ENCODE results near the gene MSANTD1. TPM values are rescaled to one million over a fixed set of nuclear protein-coding genes. Genes with fewer than 3 reads are reported as not detected.

Gene MSANTD1
- total RNA-seq, 2 donors from 2014 or later = 0.40 to 1.3 TPM

DNA sequence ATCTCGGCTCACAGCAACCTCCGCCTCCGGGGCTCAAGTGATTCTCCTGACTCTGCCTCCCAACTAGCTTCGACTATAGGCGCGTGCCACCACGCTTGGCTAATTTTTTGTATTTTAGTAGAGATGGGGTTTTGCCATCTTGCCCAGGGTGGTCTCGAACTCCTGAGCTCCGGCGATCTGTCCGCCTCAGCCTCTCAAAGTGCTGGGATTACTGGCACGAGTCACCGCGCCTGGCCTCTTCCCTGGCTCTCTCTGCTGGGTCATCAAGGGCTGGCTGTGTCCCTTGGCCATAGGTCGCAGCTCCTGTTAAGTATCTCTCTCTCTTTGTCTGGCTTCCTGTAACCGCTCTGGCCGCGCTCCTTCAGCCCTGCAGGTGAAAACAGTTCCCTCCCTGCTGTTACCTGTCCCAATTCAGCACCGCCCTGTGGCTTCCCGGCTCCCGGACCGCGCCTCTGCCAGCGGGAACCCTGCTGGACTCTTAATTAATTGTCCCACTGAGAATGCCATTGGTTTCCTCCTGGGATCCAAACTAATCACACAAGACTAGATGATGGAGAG lies 42.5 kb downstream of the MSANTD1 start:
- H3K36me3 ChIP-seq = no peaks in the 10 kb centered on the region
- H3K9me3 ChIP-seq = no peaks in the 10 kb centered on the region
- peaks cover 2% of the 10 kb centered on the region for H3K4me1 ChIP-seq
- H3K27ac ChIP-seq = peak overlapping the region; percentile 96
- peak overlapping the region; percentile 74 for H3K4me3 ChIP-seq
- peaks cover 4% of the 10 kb centered on the region for H3K27me3 ChIP-seq
- intact Hi-C loops (cut with DNase I) = no loop called here
- TF ChIP-seq, protein P1, sequence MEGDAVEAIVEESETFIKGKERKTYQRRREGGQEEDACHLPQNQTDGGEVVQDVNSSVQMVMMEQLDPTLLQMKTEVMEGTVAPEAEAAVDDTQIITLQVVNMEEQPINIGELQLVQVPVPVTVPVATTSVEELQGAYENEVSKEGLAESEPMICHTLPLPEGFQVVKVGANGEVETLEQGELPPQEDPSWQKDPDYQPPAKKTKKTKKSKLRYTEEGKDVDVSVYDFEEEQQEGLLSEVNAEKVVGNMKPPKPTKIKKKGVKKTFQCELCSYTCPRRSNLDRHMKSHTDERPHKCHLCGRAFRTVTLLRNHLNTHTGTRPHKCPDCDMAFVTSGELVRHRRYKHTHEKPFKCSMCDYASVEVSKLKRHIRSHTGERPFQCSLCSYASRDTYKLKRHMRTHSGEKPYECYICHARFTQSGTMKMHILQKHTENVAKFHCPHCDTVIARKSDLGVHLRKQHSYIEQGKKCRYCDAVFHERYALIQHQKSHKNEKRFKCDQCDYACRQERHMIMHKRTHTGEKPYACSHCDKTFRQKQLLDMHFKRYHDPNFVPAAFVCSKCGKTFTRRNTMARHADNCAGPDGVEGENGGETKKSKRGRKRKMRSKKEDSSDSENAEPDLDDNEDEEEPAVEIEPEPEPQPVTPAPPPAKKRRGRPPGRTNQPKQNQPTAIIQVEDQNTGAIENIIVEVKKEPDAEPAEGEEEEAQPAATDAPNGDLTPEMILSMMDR (IDR thresholded peaks at IDR 0.05) = no peak
- peak overlapping the region; percentile 78 to 88 for H3K9ac ChIP-seq (ENCODE audit: low read depth in 2 of 2, low read length in 2 of 2)
- DNase-seq = peak; percentile 73

DNA sequence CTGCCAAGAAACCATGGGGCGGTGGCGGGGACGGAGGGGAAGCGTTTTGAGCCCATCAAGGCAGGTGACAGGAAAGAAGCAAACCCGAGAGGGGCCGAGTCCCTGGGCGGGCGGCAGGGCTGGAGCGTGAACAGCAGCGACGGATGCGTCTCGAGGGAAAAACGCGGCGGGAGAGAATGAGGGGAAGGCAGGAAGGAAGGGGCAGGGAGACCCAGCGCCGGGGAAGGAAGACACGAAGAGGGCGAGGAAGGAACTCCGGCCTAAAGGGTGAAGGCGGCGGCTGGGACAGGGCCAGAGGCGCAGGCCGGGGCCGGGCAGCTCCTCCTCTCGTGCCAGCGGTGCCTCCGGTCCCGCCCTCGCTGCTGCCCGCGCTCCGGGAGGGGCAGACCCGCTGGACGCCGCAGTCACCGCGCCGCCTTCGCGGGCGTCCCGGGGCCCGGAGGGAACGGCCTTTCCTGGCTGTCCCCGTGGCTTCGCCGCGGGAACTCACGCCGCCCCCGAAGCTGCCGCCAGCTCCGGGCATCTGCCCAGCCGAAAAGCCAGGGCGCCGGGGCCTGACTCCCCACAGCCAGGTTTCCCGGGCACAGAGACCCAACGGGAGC lies 43.1 kb downstream of the MSANTD1 start:
- intact Hi-C loops (cut with DNase I) = no loop called here
- H3K4me1 ChIP-seq = peaks cover 2% of the 10 kb centered on the region
- H3K4me3 ChIP-seq = peak overlapping the region; percentile 74
- H3K27me3 ChIP-seq = no peaks in the 10 kb centered on the region
- no peaks in the 10 kb centered on the region for H3K36me3 ChIP-seq
- peak; percentile 78 for DNase-seq
- peak overlapping the region; percentile 96 for H3K27ac ChIP-seq
- TF ChIP-seq, protein P1 (IDR thresholded peaks at IDR 0.05) = no peak
- H3K9me3 ChIP-seq = no peaks in the 10 kb centered on the region
- H3K9ac ChIP-seq (ENCODE audit: low read depth in 2 of 2, low read length in 2 of 2) = peak overlapping the region; percentile 78 to 88

- Histone ChIP-seq H3K27ac (peak within 1 kb of the TSS; percentile 96), H3K9ac (ENCODE audit: low read depth in 2 of 2, low read length in 2 of 2) (peak within 1 kb of the TSS; percentile 78 to 88), H3K27me3 (no peaks in the 10 kb centered on the region), H3K9me3 (no peaks in the 10 kb centered on the region), H3K4me3 (peak within 1 kb of the TSS; percentile 74), H3K36me3 (no peaks in the 10 kb centered on the region), H3K4me1 (peaks cover 2% of the 10 kb centered on the region)
- DNase-seq = peak; percentile 96
- TF ChIP-seq, protein P1 (IDR thresholded peaks at IDR 0.05) = no peak
- intact Hi-C loops (cut with DNase I) = no loop called here
Observed at GRCh38 chr4:3292571-3293400, 43.8 kb downstream of the MSANTD1 start, which contains the start of gene RGS12. RGS12 (plus strand) TSS chr4:3293021; CDS start chr4:3316171, 23,150 bp downstream.

- Histone ChIP-seq H3K36me3 (no peaks in the 10 kb centered on the region), H3K27ac (peak overlapping the region; percentile 47), H3K27me3 (no peaks in the 10 kb centered on the region), H3K4me1 (peaks cover 2% of the 10 kb centered on the region), H3K9ac (ENCODE audit: low read depth in 2 of 2, low read length in 2 of 2) (peak overlapping the region; percentile 73 to 75), H3K4me3 (peak overlapping the region; percentile 51), H3K9me3 (no peaks in the 10 kb centered on the region)
- TF ChIP-seq, protein P1 (IDR thresholded peaks at IDR 0.05) = no peak
- DNase-seq = peak; percentile 23
- intact Hi-C loops (cut with DNase I) = no loop called here
Observed at GRCh38 chr4:3293401-3294391, 44.7 kb downstream of the MSANTD1 start.

Data from colonic mucosa (tissue), 4 donors.